ENCODE measurements around the gene CHID1.

CHID1 gene

DNA sequence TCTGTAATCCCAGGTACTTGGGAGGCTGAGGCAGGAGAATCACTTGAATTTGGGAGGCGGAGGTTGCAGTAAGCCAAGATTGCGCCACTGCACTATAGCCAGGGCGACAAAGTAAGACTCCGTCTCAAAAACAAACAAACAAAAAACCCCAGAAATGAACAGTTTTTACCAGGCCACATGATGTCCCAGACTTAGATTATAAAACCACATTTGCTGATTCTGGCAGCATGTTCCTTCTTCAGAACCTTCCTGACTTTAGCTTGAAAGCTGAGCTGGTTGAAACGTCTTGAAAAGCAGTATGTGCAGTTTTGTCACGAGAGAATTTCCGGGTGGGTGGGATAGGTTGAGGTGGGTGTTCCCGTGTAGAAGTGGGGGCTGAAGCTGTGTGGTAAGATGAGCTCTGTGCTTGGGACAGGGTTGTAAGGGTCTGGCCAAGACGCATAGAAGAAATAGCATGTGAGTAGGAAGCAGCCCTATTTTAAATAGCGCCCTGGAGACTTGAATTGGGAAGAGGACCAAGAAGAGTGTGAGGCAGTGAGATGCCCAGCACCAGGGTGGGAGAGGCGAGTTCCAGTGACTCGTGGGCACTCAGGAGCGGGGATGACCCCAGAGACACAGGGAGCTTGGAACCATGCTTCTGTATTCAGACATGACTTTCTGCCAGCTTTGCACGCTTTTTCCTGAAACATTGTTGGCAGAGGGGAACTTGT lies 22.7 kb upstream of the CHID1 start:
- no peak overlapping the region for H3K27ac ChIP-seq
- TF ChIP-seq, protein P1, sequence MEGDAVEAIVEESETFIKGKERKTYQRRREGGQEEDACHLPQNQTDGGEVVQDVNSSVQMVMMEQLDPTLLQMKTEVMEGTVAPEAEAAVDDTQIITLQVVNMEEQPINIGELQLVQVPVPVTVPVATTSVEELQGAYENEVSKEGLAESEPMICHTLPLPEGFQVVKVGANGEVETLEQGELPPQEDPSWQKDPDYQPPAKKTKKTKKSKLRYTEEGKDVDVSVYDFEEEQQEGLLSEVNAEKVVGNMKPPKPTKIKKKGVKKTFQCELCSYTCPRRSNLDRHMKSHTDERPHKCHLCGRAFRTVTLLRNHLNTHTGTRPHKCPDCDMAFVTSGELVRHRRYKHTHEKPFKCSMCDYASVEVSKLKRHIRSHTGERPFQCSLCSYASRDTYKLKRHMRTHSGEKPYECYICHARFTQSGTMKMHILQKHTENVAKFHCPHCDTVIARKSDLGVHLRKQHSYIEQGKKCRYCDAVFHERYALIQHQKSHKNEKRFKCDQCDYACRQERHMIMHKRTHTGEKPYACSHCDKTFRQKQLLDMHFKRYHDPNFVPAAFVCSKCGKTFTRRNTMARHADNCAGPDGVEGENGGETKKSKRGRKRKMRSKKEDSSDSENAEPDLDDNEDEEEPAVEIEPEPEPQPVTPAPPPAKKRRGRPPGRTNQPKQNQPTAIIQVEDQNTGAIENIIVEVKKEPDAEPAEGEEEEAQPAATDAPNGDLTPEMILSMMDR (conservative IDR thresholded peaks at IDR 0.05): no peak

DNA sequence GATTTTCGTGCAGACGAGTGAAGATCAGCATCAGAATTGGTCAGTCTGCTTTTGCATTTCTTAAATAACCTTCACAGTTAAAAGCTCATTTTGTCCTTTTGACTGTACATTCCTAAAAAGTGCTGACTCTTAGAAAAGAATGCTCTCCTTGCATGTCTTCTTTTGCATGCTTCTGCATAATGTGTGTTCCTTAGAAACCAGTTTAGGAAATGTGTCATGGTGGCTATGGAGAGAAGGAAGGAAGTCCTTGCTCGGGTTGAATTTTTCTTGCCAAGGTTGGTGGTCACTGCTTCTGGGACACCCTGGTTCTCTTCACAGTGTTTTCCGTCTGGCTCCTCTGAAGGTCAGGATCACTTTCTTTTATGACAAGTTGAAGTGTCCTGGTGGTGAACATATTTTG lies 21.8 kb upstream of the CHID1 start:
- TF ChIP-seq, protein P1 (conservative IDR thresholded peaks at IDR 0.05): no peak
- no peak overlapping the region for H3K27ac ChIP-seq

DNA sequence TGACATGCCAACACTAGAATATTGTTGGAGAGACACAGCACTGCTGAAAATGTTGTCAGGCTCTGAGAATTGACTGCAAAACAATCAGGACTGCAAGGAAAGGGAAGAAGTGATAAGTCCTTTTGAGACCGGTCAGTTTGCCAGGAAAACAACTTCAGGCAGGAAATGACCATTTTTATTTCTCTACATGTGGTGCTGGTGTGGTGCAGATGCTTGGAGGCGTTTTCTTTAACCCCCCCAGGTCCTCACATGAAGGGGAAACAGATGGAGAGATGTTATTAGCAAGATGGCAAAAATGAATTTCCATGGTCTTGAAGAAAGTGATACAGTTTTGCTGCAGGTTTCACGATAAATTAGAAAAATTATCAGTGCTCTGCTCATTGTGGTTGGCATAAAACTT lies 20.8 kb upstream of the CHID1 start:
- no peak overlapping the region for H3K27ac ChIP-seq
- TF ChIP-seq, protein P1 (conservative IDR thresholded peaks at IDR 0.05): no peak

DNA sequence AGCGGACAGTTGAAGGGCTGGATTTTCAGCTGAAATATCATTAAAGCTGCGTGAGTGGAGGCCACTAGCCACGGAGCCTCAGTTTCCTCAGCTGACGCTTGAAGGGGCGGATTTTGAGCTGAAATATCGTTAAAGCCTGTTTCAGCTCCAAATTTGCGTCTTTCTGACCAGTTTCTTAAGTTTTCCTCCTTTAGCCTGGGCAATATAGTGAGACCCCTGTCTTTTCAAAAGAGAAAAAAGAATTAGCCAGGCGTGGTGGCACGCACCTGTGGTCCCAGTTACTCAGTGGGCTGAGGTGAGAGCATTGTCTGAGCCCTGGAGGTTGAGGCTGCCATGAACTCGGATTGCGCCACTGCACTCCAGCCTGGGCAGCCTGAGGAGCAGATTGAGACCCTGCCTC lies 18.8 kb upstream of the CHID1 start:
- TF ChIP-seq, protein P1 (conservative IDR thresholded peaks at IDR 0.05): no peak
- no peak overlapping the region for H3K27ac ChIP-seq

DNA sequence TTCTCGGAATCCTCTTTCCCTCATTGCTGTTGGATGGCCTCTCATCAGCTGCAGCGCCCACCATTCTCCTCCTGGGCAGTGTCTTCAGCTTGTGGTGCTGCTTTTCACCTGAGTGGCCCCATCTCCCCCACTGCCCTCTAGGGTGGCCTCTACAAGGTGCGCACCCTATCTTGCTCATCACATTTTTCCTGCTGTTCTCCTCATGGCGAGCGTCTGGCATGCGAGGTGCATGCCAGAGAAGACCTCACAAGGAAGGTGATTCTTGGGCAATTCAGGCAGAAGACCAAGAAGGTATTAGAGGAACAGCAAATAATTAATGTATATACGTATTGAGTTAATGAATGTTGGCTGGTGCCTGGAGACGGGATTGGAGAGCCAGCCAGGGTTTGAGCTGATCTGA lies 18.2 kb upstream of the CHID1 start:
- H3K27ac ChIP-seq: no peak overlapping the region
- TF ChIP-seq, protein P1 (conservative IDR thresholded peaks at IDR 0.05): no peak

DNA sequence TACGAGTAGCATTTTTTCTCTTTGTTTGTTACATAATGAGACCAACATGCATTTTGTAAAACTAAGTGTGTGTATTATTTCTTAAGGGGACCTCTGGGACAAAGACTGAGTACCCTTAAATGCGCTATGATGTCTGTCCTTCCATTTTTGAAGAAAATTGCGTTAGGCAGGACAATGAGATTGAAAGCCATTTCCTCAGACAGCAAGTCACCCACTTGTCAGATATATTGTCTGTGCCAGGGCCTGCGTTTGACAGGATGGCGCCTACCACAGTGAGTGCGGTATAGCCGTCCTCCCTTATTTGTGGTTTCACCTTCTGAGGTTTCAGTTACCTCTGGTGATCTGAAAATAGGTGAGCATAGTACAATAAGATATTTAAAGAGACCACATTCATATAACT lies 17.3 kb upstream of the CHID1 start:
- H3K27ac ChIP-seq: no peak overlapping the region
- TF ChIP-seq, protein P1 (conservative IDR thresholded peaks at IDR 0.05): no peak

DNA sequence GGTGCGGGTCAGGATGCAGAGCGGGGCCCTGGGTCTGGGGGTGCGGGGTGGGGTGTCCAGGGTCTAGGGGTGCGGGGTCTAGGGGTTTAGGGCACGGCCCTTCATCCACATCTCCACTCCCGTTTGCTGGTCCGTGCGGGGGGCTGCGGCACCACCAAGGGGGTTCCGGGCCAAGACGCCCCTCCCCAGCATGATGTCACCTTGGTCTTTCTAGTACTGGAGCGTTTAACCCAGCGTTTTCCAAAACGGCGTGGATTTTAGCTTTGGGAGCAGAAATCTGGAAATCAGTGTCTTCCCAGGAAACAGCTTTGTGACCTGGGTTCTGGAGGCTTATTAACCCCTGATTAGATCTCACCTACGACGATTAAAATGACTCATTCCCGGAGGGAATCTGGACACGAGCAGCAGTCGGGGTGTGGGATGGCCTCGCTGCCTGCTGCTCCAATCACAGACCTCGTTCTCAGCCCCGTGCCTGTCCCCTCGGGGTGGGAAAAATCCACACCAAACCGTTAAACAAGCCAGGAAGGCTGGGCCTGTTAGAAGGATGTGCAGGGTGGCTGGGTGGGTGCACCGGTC lies 15.8 kb upstream of the CHID1 start:
- TF ChIP-seq, protein P1 (conservative IDR thresholded peaks at IDR 0.05): no peak
- H3K27ac ChIP-seq: peak overlapping the region; percentile 84

Measured in VCaP (cell line).